HG03159 (cell line): ENCODE measurements around the gene LTBP1.

Experiments used
- ATAC-seq: cut with Tn5 transposase; IDR thresholded peaks from one replicate; pipeline ENCODE4 v1.9.1; 2021; ENCODE audit warnings: mild to moderate bottlenecking, moderate library complexity; ENCODE audit not compliant: unreplicated experiment

The LTBP1 gene

GRCh38 chr2:33178209-33178608 is 231.5 kb downstream of the LTBP1 start:
- ATAC-seq = no peak

DNA sequence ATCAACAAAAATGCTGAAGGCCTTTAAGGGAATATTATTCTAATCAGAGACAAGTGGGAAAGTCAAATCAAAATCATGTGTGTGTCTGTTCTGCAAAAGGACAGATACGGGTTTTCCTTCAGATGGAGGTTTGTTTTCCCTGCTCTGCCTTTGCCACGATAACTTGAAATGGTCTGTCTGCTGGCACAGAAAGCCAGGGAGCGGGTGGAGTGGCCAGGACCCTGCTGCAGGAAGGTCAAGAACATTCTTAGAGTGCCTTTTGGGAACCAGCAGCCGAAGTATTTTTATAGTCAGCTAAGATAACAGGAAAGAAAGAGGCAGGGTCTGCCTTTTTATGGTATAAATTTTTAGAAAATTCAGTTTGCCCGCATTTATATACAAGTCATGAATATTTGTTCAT is 234.2 kb downstream of the LTBP1 start:
- ATAC-seq = no peak

- ATAC-seq = no peak
Measured at GRCh38 chr2:33181466-33181865, 234.7 kb downstream of the LTBP1 start.

DNA sequence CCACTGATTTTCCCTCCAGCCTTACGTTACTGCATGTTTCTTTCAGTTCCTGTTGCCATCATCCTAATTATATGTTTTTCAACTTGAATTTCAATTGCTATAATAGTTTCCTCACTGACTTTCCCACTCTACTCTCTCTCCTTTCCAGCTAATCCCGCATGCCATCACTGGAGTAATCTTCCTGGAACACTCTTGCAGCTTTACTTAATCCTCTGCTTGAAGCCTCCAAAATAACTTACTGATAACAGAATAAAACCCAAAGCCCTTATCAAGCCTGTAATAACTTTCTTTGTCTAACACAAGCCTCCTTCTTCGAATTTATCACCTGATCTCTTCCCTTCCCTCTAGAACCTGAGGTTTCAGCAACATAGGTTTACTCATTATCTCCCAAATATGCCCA is 237.3 kb downstream of the LTBP1 start:
- ATAC-seq = no peak

- ATAC-seq = no peak
Measured at GRCh38 chr2:33186937-33187336, 240.2 kb downstream of the LTBP1 start.

DNA sequence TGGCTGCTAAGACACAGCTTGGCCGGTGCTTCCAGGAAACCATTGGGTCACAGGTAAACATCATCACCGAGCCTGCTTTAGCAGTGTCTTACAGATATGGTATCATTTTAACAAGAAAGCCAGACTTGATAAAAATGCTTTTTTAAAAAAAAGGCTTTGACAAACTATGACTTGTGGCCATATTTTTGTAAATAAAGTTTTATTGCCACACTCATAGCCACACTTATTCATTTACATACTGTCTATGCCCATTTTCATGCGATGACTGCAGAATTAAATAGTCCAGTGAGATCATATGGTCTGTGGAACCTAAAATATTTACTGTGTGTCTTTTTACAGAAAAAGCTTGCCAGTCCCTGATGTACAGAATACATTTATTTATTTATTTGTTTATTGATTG is 242.0 kb downstream of the LTBP1 start:
- no peak for ATAC-seq

DNA sequence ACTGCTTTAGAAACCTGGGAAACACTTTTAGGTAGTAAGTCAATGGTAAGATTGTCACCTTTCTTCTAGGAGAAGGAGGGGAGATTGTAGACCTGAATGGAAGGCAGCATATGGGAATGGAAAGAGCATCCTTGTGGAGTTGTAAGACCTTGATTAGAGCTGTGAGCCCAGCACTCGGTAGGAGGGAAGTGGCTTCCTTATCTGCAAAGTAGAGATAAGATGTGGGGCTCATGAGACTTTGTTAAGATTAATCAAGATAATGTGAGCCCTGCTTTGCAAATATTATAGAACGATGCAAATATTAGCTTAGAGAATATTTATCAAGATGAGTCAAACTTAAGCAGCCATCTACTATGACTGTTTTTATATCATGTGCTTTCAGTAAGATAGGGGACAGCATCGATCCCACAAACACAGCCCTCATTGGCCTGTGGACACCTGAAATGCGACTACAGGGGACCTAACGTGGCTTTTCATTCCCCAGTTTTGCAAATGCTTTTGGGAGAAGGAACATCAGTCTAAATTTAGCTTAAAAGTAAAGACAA is 243.7 kb downstream of the LTBP1 start:
- ATAC-seq = no peak

GRCh38 chr2:33195891-33196290 is 249.1 kb downstream of the LTBP1 start:
- ATAC-seq = no peak

GRCh38 chr2:33196700-33197099 is 249.9 kb downstream of the LTBP1 start:
- ATAC-seq = no peak

DNA sequence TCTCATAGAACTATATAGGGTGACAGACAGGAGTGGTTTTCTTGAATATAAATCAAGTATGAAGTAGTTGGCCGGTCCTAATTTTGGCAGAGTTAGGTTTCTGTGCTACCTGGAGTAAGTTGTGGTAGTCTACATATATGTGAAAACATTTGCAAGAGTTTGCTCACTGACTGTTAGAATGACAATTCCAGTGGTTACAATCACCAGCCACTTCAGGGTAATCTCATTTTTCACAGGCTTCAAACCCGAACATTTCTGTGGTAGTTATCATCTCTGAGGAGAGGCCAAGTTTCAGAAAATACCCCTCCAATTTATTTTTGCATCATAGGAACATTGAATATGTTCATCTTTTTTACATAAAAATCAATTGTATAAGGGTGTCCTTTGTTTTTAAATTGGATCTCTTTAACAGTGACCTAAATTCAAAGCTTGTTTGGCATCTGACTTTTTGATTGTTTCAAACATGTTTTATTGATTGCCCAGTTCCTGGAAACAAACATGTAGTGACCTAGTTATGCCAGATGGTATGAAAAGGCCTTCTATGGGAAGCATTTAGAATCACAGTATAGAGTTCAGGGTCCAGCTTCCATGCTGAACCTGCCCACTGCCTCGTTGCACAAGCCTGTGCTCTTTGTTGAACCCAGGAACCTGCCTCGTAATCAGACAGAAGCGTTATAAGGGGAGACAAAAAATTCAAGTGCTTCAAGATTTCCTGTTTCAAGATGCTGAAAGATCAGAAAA is 250.6 kb downstream of the LTBP1 start:
- no peak for ATAC-seq

DNA sequence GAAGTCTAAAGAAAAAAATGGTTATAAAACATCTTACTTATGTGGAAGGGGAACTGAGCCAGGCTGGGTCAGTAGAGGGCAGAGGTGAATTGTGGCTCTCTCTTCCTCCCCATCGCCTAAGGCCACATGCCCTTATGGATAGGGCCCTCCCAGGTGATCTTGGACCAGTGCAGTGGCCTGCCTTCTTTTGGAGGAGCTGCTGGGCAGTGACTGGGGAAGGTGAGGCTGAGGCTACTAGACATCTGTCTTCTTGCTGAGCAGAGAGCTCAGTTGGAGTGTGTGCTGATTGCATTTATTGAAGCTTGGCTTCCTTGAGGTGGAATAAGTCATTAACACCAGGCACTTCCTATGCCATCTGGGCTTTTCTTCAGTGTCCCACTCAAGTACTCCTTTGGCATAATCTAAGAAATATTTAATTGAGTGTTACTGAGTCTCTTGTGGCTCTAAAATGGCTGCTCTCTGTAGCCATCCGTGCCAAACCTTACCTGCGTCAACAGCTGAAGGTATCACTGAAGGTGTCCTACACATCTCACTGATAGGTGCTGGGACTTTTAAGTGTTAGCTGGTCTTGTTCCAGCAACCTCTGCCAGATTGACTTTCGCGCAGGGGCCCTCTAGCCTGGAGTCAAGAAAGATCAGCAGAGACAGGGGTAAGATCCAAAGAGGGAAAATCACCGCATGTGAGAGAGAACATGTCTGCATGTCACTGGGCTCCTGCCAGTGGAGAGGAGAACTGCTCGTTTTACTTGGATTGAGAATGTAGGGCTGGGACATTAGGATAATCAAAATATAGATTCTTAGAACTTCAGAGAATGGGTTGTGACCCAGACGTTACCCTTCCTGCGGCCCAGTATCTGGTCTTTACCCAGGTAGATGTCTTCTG is 256.1 kb downstream of the LTBP1 start:
- no peak for ATAC-seq

DNA sequence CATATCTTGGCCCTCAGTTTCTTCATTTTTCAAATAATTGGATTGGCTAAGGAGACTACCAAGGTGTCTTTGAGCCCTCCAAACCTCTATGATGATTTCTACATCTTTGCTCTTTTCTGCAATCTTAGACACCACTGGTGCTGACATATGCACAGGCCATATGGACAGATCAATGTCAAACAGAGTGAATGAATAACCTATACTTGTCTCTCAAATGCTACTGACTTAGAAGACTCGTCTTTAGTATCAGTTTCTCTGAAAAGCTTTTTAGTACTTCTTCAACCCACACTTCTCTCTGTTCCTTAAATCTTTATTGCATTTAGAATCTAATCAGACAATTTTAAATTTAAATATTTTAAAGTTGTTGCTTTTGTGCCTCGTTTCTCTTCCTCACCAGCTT is 258.2 kb downstream of the LTBP1 start:
- peak; percentile 52 for ATAC-seq

DNA sequence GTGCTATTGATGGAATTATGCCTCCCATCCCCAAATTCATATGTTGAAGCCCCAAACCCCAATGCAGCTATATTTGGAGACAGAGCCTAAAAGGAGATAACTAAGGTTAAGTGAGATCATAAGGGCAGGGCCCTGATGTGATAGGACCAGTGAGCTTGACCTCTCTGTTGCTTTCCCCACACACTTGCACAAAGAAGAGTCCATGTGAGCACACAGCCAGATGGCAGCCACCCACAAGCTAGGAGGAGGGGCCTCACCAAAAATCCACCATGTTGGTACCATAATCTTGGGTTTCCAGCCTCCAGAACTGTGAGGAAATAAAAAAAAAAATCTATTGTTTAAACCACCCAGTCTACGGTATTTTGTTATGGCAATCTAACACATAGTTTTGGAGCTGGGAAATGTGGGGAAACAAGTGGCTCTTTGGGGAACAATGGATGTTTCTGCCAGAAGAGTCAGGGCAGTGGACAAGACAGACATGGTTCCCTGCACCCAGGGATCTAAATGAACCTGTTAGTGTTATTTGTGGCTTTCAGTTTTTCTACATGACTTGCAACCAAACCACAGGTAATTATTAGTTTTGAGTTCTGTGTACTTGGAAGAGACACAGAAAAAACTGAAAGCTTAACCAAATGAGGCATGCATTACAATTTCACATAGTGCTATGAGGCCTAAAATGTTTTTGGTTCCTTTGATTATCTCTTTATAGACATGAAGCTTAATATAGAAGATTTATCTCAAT is 259.1 kb downstream of the LTBP1 start:
- ATAC-seq = peak; percentile 91

- ATAC-seq = no peak
Measured at GRCh38 chr2:33207151-33207740, 260.5 kb downstream of the LTBP1 start.

DNA sequence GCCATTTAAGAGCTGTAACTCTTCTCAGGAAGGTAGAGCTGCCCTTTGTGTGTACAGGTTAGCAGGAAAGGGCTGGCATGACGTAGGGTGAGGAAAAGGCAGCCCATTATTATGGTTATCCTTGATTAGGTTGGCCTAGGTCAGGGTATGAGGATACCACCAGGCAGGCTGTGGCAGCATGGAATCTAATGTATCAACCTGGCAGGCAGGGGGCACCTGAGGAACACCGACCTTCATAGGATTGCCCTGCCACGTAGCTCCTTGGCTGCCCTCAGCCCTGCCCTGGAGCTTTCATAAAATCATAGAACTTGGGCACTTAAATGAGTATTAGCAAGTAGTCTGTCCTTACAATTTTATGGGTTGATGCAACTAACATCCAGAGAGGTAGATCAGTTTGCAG is 261.6 kb downstream of the LTBP1 start:
- no peak for ATAC-seq

- ATAC-seq = no peak
Measured at GRCh38 chr2:33209976-33210375, 263.2 kb downstream of the LTBP1 start.

GRCh38 chr2:33210626-33211025 is 263.9 kb downstream of the LTBP1 start:
- no peak for ATAC-seq

GRCh38 chr2:33212151-33212550 is 265.4 kb downstream of the LTBP1 start:
- ATAC-seq = no peak

DNA sequence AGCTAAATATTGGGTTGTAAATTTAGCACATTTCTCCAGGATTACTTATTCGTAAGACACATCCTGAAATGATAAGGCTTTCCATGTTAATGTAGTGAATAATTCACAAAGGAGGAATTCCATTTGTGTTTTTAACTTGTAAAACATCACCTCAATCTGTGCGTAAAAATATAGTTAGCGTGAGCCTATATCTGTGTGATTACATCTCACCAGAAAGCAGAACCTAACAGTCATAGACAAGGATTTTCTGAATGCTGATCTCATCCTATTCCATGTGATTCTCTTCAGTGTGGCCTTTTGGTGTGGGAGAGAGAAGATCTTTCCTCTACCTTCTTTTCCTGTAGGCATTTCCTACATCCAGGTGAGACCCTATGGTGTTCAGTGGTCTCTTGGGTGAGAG is 266.5 kb downstream of the LTBP1 start:
- ATAC-seq = no peak

DNA sequence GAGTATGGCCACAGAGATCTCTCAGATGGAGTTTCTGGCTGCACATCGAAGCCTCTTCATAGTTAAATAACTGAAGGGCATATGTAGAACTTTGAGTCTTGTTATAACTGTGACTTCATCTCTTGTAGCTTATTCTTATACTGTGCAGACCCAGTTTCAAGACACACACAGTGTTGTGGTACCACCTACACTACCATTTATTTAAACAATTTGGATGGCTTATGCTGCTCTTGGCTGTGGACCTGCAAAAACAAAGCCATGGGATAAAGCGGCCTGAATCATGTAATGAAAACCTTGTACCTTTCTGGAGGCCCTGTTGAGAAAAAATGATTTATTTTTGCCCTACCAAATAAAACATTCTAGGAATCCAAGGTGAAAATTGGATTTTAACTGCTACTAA is 266.9 kb downstream of the LTBP1 start:
- no peak for ATAC-seq

DNA sequence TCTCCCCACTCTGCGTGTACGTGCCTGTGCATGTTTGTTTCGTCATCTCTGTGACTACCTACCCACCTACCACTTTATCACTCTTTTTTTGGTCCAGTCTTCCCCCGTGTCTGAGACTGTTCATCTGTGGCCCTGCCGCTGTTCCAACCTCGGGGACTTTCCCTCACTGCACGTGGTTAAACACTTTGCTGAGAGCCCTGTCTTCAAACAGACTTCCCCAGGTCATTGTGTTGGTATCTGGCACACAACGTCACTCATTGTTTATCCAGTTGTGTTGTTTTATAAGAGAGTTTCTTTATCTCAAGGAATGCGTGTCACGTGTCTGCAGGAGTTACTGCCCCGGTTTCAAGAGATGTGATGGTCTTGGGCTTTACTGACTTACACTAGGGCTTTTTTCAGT is 267.7 kb downstream of the LTBP1 start:
- no peak for ATAC-seq
